Measurements from ENCODE around the gene DCTN5. TPM values are rescaled to one million over a fixed set of nuclear protein-coding genes. Genes with fewer than 3 reads are reported as not detected.
A peak's percentile ranks its signal among the peaks of the same experiment; 100 is the strongest.

DCTN5 gene
- total and polyA plus RNA-seq, 2 of the 13 experiments (the other 11 are each of a cell fraction or from before 2014, with no cell fraction given) = 105 to 207 TPM

DNA sequence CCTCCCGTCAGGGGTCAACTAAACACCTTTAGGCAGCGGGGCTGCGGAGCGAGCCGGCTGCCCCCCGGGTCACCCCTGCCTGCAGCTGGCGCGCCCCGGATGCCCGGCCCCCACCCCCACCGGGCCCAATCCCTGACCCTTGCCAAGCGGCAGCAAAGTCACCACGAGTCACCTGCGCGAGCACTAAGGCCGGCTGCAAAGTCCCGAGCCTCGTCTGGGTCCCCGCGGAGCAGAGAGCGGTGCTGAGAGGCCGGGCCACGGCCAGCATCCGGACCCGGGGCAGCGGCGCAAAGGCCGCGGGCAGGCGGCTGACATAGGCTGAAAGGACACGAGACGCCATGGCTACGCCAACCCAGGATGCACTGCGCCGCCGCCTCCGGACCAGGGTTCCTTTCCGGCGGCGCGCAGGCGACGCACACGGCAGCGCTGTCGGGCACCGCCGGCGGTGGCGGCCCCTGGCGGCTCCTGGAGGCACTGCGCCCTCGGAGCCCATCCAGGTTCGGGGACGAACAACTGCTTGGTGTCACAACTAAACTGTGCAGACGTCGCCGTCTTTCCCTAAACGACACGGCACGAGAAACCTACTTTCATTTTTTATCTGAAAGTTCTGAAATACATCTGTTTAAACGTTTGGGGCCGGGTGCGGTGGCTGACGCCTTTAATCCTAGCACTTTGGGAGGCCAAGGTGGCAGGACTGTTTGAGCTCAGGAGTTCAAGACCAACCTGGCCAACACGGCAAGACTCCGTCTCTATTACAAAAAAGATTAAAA lies 45.1 kb upstream of the DCTN5 start, which contains the start of gene NDUFAB1 (continued):
- no peak for TF ChIP-seq ATM (IDR thresholded peaks at IDR 0.05; ENCODE audit: borderline replicate concordance)
- TF ChIP-seq SIN3A (IDR thresholded peaks at IDR 0.05; ENCODE audit: borderline replicate concordance, low read depth, low read length) = peak; percentile 95; the same call in 1 of the 2 replicates
- no peak for TF ChIP-seq TCF7L2 (IDR thresholded peaks at IDR 0.05; ENCODE audit: low read depth, low read length)
- TF ChIP-seq, protein P1, sequence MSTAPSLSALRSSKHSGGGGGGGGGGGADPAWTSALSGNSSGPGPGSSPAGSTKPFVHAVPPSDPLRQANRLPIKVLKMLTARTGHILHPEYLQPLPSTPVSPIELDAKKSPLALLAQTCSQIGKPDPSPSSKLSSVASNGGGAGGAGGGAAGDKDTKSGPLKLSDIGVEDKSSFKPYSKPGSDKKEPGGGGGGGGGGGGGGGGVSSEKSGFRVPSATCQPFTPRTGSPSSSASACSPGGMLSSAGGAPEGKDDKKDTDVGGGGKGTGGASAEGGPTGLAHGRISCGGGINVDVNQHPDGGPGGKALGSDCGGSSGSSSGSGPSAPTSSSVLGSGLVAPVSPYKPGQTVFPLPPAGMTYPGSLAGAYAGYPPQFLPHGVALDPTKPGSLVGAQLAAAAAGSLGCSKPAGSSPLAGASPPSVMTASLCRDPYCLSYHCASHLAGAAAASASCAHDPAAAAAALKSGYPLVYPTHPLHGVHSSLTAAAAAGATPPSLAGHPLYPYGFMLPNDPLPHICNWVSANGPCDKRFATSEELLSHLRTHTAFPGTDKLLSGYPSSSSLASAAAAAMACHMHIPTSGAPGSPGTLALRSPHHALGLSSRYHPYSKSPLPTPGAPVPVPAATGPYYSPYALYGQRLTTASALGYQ (CRISPR knock-in tag; IDR thresholded peaks at IDR 0.05) = peak; percentile 95
- no peak for TF ChIP-seq ZKSCAN5 (CRISPR knock-in tag; IDR thresholded peaks at IDR 0.05)
- no peak for TF ChIP-seq ATF7 (IDR thresholded peaks at IDR 0.05)
- peak; percentile 42; the same call in 1 of the 2 replicates for TF ChIP-seq ATF7 (CRISPR knock-in tag; IDR thresholded peaks at IDR 0.05)
- TF ChIP-seq ZKSCAN8 (CRISPR knock-in tag; IDR thresholded peaks at IDR 0.05; ENCODE audit: borderline replicate concordance) = peak; percentile 76; the same call in 1 of the 2 replicates
- no peak for TF ChIP-seq ZFP36L2 (CRISPR knock-in tag; IDR thresholded peaks at IDR 0.05)
- no peak for TF ChIP-seq KLF11 (CRISPR knock-in tag; IDR thresholded peaks at IDR 0.05)
- TF ChIP-seq KAT7 (CRISPR knock-in tag; IDR thresholded peaks at IDR 0.05; ENCODE audit: borderline replicate concordance) = peak; percentile 98
- no peak for TF ChIP-seq SP1 (IDR thresholded peaks at IDR 0.05)
- TF ChIP-seq SP1 (CRISPR knock-in tag; IDR thresholded peaks at IDR 0.05) = peak; percentile 70
- peak; percentile 95 for TF ChIP-seq ZNF225 (CRISPR knock-in tag; IDR thresholded peaks at IDR 0.05)
- TF ChIP-seq ZNF562 (CRISPR knock-in tag; IDR thresholded peaks at IDR 0.05; ENCODE audit: borderline replicate concordance) = no peak
- peak; percentile 19; the same call in 1 of the 2 replicates for TF ChIP-seq MEF2D (CRISPR knock-in tag; IDR thresholded peaks at IDR 0.05)
- TF ChIP-seq, protein P2, sequence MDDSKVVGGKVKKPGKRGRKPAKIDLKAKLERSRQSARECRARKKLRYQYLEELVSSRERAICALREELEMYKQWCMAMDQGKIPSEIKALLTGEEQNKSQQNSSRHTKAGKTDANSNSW (CRISPR knock-in tag; IDR thresholded peaks at IDR 0.05; ENCODE audit: borderline replicate concordance) = peak; percentile 83; the same call in 1 of the 2 replicates
- TF ChIP-seq DNMT1 (CRISPR knock-in tag; IDR thresholded peaks at IDR 0.05) = peak; percentile 97
- TF ChIP-seq POGZ (CRISPR knock-in tag; IDR thresholded peaks at IDR 0.05) = peak; percentile 99
- TF ChIP-seq ZNF317 (CRISPR knock-in tag; IDR thresholded peaks at IDR 0.05) = peak; percentile 82; the same call in 1 of the 2 replicates
- TF ChIP-seq MIXL1 (CRISPR knock-in tag; IDR thresholded peaks at IDR 0.05) = peak; percentile 86
- TF ChIP-seq ZSCAN29 (CRISPR knock-in tag; conservative IDR thresholded peaks at IDR 0.05) = no peak
- TF ChIP-seq, protein P3, sequence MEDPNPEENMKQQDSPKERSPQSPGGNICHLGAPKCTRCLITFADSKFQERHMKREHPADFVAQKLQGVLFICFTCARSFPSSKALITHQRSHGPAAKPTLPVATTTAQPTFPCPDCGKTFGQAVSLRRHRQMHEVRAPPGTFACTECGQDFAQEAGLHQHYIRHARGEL (CRISPR knock-in tag; IDR thresholded peaks at IDR 0.05) = 0 out of 2 replicates have a peak, but pooled peaks have one; percentile 76
- TF ChIP-seq, protein P4, sequence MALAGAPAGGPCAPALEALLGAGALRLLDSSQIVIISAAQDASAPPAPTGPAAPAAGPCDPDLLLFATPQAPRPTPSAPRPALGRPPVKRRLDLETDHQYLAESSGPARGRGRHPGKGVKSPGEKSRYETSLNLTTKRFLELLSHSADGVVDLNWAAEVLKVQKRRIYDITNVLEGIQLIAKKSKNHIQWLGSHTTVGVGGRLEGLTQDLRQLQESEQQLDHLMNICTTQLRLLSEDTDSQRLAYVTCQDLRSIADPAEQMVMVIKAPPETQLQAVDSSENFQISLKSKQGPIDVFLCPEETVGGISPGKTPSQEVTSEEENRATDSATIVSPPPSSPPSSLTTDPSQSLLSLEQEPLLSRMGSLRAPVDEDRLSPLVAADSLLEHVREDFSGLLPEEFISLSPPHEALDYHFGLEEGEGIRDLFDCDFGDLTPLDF (CRISPR knock-in tag; IDR thresholded peaks at IDR 0.05) = peak; percentile 89
- no peak for TF ChIP-seq GATA4 (IDR thresholded peaks at IDR 0.05; ENCODE audit: borderline replicate concordance, low read depth)
- no peak for TF ChIP-seq EZH2 (conservative IDR thresholded peaks at IDR 0.05; ENCODE audit: low read depth, low read length)
- no peak for TF ChIP-seq SRSF4 (IDR thresholded peaks at IDR 0.05; ENCODE audit: low read depth, low read length, poor library complexity, severe bottlenecking)
- TF ChIP-seq, protein P5, sequence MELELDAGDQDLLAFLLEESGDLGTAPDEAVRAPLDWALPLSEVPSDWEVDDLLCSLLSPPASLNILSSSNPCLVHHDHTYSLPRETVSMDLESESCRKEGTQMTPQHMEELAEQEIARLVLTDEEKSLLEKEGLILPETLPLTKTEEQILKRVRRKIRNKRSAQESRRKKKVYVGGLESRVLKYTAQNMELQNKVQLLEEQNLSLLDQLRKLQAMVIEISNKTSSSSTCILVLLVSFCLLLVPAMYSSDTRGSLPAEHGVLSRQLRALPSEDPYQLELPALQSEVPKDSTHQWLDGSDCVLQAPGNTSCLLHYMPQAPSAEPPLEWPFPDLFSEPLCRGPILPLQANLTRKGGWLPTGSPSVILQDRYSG (CRISPR knock-in tag; IDR thresholded peaks at IDR 0.05) = peak; percentile 96; the same call in 1 of the 2 replicates
